ENCODE results near the gene CCDC110.
A peak's percentile ranks its signal among the peaks of the same experiment; 100 is the strongest.

DNA sequence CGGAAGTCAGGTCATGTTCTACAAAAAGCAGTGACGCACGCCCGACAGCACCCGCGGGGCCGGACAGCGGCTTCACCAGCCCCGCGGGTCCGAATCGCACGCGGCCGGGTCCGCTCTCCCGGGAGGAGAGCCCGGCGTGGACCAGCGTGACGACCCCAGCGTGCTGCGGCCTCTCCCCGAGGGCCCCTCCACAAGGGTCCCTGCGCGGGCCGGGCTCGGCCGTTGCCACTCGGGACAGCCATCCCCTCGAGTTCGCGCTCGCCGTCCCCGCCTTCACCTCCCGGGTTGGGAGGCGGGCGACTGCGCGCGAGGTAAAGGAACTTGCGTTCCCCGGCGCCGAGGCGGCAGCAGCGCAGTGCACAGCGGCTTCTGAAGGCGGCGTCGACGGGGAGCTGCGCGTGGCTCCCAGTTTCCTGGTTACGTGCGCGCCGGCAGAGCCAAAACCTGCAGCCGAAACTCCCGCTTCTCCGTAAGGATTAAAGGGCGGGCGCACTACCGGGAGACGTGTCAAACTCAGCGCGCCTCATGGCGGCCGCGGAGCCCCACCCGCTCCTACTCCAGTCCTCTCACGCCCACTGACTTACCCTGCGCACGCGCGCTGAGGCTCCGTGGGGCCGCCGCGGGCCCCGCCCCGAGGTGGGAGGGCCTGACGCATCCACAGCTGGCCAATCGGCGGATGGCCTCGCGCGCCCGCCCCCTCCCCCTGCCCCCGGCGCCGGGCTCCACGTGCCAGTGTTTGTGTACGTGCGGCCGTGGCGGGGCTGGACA lies 75.4 kb downstream of the CCDC110 start:
- peak; percentile 89 for TF ChIP-seq POLR2A (IDR thresholded peaks at IDR 0.05)
- TF ChIP-seq, protein P1, sequence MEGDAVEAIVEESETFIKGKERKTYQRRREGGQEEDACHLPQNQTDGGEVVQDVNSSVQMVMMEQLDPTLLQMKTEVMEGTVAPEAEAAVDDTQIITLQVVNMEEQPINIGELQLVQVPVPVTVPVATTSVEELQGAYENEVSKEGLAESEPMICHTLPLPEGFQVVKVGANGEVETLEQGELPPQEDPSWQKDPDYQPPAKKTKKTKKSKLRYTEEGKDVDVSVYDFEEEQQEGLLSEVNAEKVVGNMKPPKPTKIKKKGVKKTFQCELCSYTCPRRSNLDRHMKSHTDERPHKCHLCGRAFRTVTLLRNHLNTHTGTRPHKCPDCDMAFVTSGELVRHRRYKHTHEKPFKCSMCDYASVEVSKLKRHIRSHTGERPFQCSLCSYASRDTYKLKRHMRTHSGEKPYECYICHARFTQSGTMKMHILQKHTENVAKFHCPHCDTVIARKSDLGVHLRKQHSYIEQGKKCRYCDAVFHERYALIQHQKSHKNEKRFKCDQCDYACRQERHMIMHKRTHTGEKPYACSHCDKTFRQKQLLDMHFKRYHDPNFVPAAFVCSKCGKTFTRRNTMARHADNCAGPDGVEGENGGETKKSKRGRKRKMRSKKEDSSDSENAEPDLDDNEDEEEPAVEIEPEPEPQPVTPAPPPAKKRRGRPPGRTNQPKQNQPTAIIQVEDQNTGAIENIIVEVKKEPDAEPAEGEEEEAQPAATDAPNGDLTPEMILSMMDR (IDR thresholded peaks at IDR 0.05) = peak in 1 of 4 experiments; percentile 8
